ENCODE data around the gene ANKRD13D. TPM values are rescaled to one million over a fixed set of nuclear protein-coding genes. Genes with fewer than 3 reads are reported as not detected.

The ANKRD13D gene
- total RNA-seq, 4 donors from 2014 or later: 46.8 to 158 (median 69.5) TPM

DNA sequence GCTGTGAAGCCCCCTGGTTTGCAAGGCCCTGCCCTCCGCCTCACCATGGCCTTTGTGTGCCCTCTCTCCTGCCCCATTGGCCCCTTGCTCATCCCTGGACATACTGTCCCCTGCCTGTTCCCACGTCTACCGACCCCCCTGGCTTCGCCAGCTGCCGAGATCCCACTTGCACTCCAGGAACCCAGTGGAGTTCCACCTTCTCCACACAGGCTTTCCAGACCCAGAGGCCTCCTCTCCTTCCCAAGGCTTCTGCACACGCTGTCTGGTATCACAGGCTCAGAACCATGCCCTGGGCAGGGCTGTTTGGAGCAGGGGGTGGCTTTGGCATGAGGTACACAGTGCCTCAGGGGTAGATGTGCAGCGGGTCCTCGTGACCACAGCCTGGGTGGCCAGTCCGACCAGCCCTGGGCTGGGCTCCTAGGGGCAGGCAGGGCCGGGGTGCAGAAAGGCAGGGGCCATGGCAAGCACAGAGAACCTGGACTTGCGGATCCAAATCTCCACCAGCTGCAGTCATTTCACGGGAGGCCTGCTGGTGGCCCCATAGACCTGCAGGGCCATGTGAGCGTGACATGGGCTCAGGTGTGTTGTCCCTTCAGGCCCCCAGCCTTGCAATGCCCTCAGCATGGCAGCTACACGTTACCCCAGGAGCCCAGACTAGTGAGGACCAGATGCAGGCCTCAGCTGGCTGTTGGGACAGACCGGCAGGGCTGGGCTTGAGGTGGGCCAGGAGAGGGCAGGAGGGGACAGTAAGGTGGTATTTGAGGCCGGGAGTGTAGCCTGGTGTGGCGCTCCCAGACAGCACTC lies 13.3 kb upstream of the ANKRD13D start:
- DNase-seq (ENCODE audit: low spot score in 2 of 2): no peak
- 73 to 79% methylated on average over 15 to 17 of the region's 17 CpGs for WGBS, 2 donors
- TF ChIP-seq CTCF (IDR thresholded peaks at IDR 0.05): no peak
- no peak for TF ChIP-seq POLR2A (IDR thresholded peaks at IDR 0.05)
- no peak for TF ChIP-seq EP300 (IDR thresholded peaks at IDR 0.05)
- Histone ChIP-seq H3K36me3 (peaks cover 0 to 36% (median 18%) of the 10 kb centered on the region in 3 donors), H3K27ac (peak overlapping the region; percentile 55 to 98 (median 93)), H3K9me3 (no peaks in the 10 kb centered on the region), H3K4me1 (peaks cover 0 to 100% (median 88%) of the 10 kb centered on the region in 4 donors), H3K4me3 (no peak overlapping the region), H3K27me3 (no peaks in the 10 kb centered on the region)

GRCh38 chr11:67276781-67277230 lies 12.3 kb upstream of the ANKRD13D start:
- no peak for TF ChIP-seq EP300 (IDR thresholded peaks at IDR 0.05)
- TF ChIP-seq POLR2A (IDR thresholded peaks at IDR 0.05): no peak
- TF ChIP-seq CTCF (IDR thresholded peaks at IDR 0.05): peak in 3 of 5 experiments; percentile 8 to 16 (median 16)
- Histone ChIP-seq H3K27me3 (no peaks in the 10 kb centered on the region), H3K27ac (peak overlapping the region; percentile 55 to 98 (median 93)), H3K4me3 (peak overlapping the region; percentile 6 to 41 (median 16)), H3K9me3 (no peaks in the 10 kb centered on the region), H3K4me1 (peaks cover 0 to 94% (median 78%) of the 10 kb centered on the region in 4 donors), H3K36me3 (peaks cover 0 to 45% (median 28%) of the 10 kb centered on the region in 3 donors)
- no peak for DNase-seq (ENCODE audit: low spot score in 2 of 2)
- 28 to 36% methylated on average over 11 to 14 of the region's 16 CpGs for WGBS, 2 donors

DNA sequence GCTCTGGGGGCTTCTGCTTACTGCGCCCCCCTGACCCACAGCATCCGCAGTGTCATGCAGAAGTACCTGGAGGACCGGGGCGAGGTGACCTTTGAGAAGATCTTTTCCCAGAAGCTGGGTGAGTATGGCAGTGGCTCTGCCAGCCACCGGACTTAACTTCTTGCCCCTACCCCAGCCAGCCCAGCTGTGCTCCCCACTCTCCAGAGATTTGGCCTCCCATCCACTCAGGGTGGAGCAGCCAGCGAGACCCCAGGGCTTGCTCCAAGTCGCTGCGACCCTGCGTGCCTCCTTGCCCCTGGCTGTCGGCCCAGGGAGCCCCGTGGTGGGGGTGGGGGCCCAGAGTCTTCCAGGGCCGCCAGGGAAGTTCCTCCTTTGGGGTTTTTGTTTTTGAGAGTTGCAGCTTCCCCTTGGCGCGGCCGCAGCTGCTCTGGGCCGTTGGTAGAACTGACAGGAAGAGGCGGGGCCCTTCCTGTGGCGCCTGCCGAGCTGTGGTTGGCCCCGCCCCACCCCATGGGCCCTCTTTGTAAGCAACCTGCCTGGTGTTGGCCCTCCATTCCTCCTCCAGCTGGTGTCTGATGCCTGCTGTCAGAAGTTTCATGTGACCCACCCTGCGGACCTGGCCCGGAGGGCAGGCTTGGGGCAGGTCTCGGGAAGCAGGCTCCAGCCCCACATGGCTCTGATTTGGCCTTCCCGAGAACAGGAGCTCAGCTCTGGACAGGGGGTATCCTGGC lies 11.7 kb upstream of the ANKRD13D start:
- TF ChIP-seq POLR2A (IDR thresholded peaks at IDR 0.05): peak in 1 of 2 donors; percentile 29
- TF ChIP-seq CTCF (IDR thresholded peaks at IDR 0.05): peak in 1 of 5 experiments; percentile 9
- TF ChIP-seq EP300 (IDR thresholded peaks at IDR 0.05): peak in 1 of 2 donors; percentile 71
- H3K27ac ChIP-seq: peak overlapping the region; percentile 55 to 98 (median 93)
- H3K27me3 ChIP-seq: no peaks in the 10 kb centered on the region
- WGBS, 2 donors: 9 to 16% methylated on average over 15 to 16 of the region's 24 CpGs
- peak overlapping the region; percentile 6 to 41 (median 16) for H3K4me3 ChIP-seq
- DNase-seq (ENCODE audit: low spot score in 2 of 2): peak; percentile 82 to 86
- peaks cover 0 to 88% (median 72%) of the 10 kb centered on the region in 4 donors for H3K4me1 ChIP-seq
- H3K36me3 ChIP-seq: peaks cover 0 to 45% (median 34%) of the 10 kb centered on the region in 3 donors
- H3K9me3 ChIP-seq: no peaks in the 10 kb centered on the region

DNA sequence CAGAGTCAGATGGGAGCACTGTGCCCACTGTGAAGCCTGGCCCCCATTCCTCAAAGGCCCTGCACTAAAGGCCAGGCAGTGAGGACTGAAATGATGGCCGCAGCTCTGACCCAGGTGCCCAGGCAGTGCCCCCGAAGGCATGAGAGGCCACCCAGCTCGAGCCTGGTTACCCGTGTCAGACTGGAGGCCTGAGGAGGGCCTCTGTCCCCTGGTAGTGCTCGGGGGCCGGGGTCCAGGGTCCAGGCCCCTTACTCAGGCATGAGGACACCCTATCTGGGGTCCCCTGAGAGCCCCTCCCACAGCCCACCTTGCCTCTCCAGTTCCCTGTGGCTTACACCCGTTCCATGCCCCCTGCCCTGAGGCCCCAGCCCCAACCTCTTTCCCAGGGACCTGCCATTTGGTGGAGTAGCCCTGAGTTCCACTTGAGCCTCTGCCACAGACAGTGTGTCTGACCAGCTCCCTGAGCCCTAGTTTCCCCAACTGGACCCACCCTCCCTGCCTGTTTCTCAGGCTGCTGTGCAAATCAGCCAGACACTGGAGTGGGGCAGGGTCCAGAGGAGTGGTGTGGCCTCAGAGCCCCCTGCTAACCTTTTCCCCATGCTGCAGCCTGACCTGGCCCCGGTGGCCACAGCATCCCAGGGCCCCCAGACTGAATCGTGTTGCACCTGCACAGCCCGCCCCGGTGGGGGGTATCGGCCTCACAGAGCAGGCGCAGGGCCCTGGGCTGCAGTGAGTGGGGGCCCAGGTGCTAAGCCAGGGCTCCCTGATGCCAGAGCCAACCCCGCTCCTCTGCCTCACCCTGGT lies 10.8 kb upstream of the ANKRD13D start:
- H3K9me3 ChIP-seq: no peaks in the 10 kb centered on the region
- DNase-seq (ENCODE audit: low spot score in 2 of 2): no peak
- peaks cover 5 to 51% (median 41%) of the 10 kb centered on the region in 3 donors for H3K36me3 ChIP-seq
- TF ChIP-seq CTCF (IDR thresholded peaks at IDR 0.05) (no peak), POLR2A (IDR thresholded peaks at IDR 0.05) (no peak), EP300 (IDR thresholded peaks at IDR 0.05) (no peak)
- no peaks in the 10 kb centered on the region for H3K27me3 ChIP-seq
- peaks cover 0 to 79% (median 63%) of the 10 kb centered on the region in 4 donors for H3K4me1 ChIP-seq
- WGBS, 2 donors: 83 to 85% methylated on average over 7 to 14 of the region's 14 CpGs
- peak overlapping the region in 2 of 4 donors; percentile 24 to 41 for H3K4me3 ChIP-seq
- peak overlapping the region; percentile 55 to 98 (median 93) for H3K27ac ChIP-seq

All from tibial nerve (tissue), 4 donors.